Gastroesophageal sphincter (tissue), 3 donors: ENCODE results near the gene MAT1A.

Experiments
- POLR2A ChIP-seq, 2 donors: fragments of 450-650 bp; IDR thresholded peaks; one replicate each; pipeline ENCODE4 v1.6.1; 2017; ENCODE audit warnings: antibody characterized with exemption in 2 of 2, mild to moderate bottlenecking in 2 of 2, moderate library complexity in 1 of 2
- POLR2AphosphoS5 ChIP-seq: sonication (generic); formaldehyde crosslinking; IDR thresholded peaks from one replicate; pipeline ENCODE4 v1.6.1; 2017; ENCODE audit warnings: antibody characterized with exemption
- TF ChIP-seq, protein P1 (sequence below), 4 experiments: fragments of 200-600 bp in 2 of 4; fragments of 450-650 bp in 2 of 4; sonication (generic) in 1 of 4; IDR thresholded peaks; one replicate each; pipeline ENCODE4 v1.5.1; 2017 to 2019; ENCODE audit warnings: antibody characterized with exemption in 4 of 4, mild to moderate bottlenecking in 2 of 4, moderate library complexity in 2 of 4

DNA sequence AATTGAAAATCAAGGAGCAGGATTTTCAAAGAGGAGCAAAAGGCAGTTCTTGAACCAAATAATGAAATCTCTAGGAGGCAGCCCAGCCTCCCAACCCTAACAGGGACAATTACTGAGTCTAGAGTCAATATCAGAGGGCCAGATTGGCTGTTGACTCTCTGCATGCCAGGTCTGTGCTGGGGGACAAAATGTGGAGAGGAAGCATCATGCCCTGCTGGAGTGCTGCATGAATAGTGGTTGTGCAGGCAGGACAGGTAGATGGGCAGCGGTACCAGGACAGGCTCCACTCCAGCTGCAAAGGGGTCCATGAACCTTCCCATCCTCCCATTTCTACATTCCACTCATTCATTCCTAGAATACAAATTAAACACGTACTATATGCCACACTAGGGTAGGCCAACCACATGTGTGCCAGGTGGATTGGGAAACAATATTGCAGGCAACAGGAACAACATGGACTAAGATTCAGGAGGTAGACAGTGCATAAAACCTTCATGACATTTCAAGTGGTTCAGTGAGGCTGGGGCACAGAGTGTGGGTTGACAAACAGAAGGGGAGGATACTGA lies 30.4 kb upstream of the MAT1A start:
- TF ChIP-seq POLR2A (IDR thresholded peaks at IDR 0.05) (no peak), POLR2AphosphoS5 (no peak)
- TF ChIP-seq, protein P1, sequence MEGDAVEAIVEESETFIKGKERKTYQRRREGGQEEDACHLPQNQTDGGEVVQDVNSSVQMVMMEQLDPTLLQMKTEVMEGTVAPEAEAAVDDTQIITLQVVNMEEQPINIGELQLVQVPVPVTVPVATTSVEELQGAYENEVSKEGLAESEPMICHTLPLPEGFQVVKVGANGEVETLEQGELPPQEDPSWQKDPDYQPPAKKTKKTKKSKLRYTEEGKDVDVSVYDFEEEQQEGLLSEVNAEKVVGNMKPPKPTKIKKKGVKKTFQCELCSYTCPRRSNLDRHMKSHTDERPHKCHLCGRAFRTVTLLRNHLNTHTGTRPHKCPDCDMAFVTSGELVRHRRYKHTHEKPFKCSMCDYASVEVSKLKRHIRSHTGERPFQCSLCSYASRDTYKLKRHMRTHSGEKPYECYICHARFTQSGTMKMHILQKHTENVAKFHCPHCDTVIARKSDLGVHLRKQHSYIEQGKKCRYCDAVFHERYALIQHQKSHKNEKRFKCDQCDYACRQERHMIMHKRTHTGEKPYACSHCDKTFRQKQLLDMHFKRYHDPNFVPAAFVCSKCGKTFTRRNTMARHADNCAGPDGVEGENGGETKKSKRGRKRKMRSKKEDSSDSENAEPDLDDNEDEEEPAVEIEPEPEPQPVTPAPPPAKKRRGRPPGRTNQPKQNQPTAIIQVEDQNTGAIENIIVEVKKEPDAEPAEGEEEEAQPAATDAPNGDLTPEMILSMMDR (IDR thresholded peaks at IDR 0.05): no peak
